Chondrocyte (in vitro differentiated cells): ENCODE results near the gene DCLRE1B. TPM values are rescaled to one million over a fixed set of nuclear protein-coding genes. Genes with fewer than 3 reads are reported as not detected.

Experiments used
- DNase-seq: peaks from one replicate; pipeline ENCODE4 v3.0.0; 2021; ENCODE audit warnings: mixed read lengths, low spot score
- H3K27ac Mint-ChIP-seq: one replicate; pipeline ENCODE4 v1.8.0; 2021; ENCODE audit warnings: mild to moderate bottlenecking, moderate library complexity, mixed read lengths; ENCODE audit not compliant: unreplicated experiment
- H3K27me3 Mint-ChIP-seq: 2 replicates; pipeline ENCODE4 v1.8.0; 2021; ENCODE audit warnings: low read depth, mixed read lengths
- H3K36me3 Mint-ChIP-seq: 2 replicates; pipeline ENCODE4 v1.8.0; 2021; ENCODE audit warnings: low read depth, mixed read lengths
- H3K4me1 Mint-ChIP-seq: 2 replicates; pipeline ENCODE4 v1.8.0; 2021; ENCODE audit warnings: low read depth, mild to moderate bottlenecking, mixed read lengths
- H3K4me3 Mint-ChIP-seq: one replicate; pipeline ENCODE4 v1.8.0; 2021; ENCODE audit warnings: mild to moderate bottlenecking, moderate library complexity, mixed read lengths; ENCODE audit not compliant: unreplicated experiment
- H3K9me3 Mint-ChIP-seq: 2 replicates; pipeline ENCODE4 v1.8.0; 2021; ENCODE audit warnings: low read depth, mixed read lengths
- CTCF ChIP-seq: fragments of 200-600 bp; sonication (generic); IDR thresholded peaks from 2 replicates; pipeline ENCODE4 v1.5.0; 2021; ENCODE audit warnings: antibody characterized with exemption, mild to moderate bottlenecking, moderate library complexity
- long read RNA-seq: library from polyadenylated mRNA; stranded (forward); transcript quantifications from one replicate; pipeline ENCODE4 v2.0.0, GENCODE V29; 2021
- total RNA-seq: library from RNA; stranded (reverse); gene quantifications from 3 replicates; pipeline ENCODE4 v1.2.1, GENCODE V29; 2021

The DCLRE1B gene
- 8.1 to 11.4 TPM (median 8.3 TPM) in 3 replicates for total RNA-seq
- long read RNA-seq, transcript DCLRE1B-203 (3 exons, 1,960 nt), result minor isoform, 7 of 24 reads
- long read RNA-seq, transcript DCLRE1B-201 (4 exons, 3,940 nt), result major isoform, 10 of 24 reads
- long read RNA-seq, partial matches to known transcripts, result 0 of 24 reads
- long read RNA-seq, other reads (novel, unspliced or antisense), result 7 of 24 reads

DNA sequence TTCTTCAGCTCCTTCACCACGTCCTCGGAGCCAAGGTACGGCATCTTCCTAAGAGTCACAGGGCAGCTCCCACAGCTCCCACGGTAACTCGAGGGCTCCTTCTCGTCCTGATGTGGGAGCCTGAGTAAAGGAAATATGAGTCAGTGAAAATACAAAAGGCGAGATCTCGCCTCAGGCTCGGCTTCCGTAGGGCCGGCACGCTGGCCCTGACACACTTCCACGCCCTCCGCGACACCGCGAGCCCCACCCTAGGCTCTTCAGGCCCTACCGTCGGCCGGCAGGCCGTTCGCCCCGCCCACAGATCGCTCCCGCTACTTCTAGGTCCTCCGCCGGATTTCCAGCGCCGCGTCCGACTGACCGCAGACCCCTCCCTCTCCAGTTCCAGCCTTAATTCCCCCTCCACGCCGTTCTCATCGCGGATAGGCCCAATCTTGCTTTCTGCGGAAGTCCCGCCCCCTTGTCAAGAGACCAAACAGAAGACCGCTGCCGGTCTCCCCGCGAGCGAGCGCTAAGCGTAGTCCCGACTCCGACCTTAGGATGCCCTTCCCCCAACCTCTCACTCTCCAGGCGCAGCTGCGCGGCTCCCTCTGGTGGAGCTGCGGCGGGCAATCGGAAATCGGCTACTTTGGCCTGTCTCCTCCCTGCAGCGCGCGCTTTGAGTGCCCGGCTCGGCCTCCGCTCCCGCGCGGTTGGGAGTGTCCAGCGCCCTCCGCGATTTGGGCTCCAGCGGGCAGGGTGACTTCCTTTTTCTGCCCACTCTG is at the start of gene DCLRE1B, which contains the start of gene AP4B1:
DCLRE1B (plus strand) TSS at position 653 of the 761 bp plus-strand sequence. CDS start 261 bp downstream, outside the sequence.
AP4B1 (minus strand) TSS at position 126 of the 761 bp plus-strand sequence; CDS start at position 44, 82 bp downstream.
- H3K4me1 Mint-ChIP-seq, result peaks cover 37% of the 10 kb centered on the region
- no peaks in the 10 kb centered on the region for H3K27me3 Mint-ChIP-seq
- DNase-seq, result peak; percentile 100
- H3K4me3 Mint-ChIP-seq, result peak within 1 kb of the TSS; percentile 96
- no peaks in the 10 kb centered on the region for H3K9me3 Mint-ChIP-seq
- H3K36me3 Mint-ChIP-seq, result peaks cover 7% of the 10 kb centered on the region
- H3K27ac Mint-ChIP-seq, result peak within 1 kb of the TSS; percentile 100
- peak; percentile 80 for TF ChIP-seq CTCF

DNA sequence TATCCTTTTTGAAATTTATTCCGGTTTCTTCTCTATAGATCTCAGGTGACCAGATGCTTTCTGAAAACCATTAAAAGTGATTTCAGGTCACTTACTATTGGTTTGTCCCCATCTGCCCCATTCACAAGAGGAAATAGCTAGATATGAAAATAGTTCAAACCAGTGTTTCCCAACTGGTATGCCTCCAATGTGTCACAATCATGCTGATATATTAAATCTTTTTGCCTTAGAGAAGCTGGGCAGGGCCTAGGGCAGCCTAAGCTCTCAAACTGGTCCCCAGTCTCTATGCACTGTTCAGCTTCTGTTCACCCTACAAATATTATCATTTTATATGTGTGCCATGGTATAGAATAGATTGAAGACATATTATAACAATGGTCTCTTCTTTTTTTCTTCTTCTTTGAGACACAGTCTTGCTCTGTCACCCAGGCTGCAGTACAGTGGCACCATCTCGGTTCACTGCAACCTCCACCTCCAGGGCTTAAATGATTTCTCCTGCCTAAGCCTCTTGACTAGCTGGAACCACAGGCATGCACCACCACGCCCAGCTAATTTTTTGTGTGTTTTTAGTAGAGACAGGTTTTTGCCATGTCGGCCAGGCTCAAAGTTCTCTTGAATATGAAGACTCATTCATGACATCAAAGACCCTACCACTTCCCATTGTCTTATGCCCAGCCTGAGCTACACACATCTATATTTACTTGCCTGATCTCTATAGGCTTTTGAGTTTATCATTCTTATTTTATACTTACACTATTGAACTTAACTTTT is 49.3 kb upstream of the DCLRE1B start:
- no peak for DNase-seq
- H3K27ac Mint-ChIP-seq, result no peak overlapping the region
- peaks cover 22% of the 10 kb centered on the region for H3K4me1 Mint-ChIP-seq
- no peak for TF ChIP-seq CTCF
- no peak overlapping the region for H3K4me3 Mint-ChIP-seq
- H3K27me3 Mint-ChIP-seq, result no peaks in the 10 kb centered on the region
- H3K9me3 Mint-ChIP-seq, result no peaks in the 10 kb centered on the region
- H3K36me3 Mint-ChIP-seq, result no peaks in the 10 kb centered on the region

GRCh38 chr1:113856401-113856790 is 48.7 kb upstream of the DCLRE1B start:
- no peaks in the 10 kb centered on the region for H3K36me3 Mint-ChIP-seq
- DNase-seq, result no peak
- no peak for TF ChIP-seq CTCF
- H3K9me3 Mint-ChIP-seq, result no peaks in the 10 kb centered on the region
- peaks cover 26% of the 10 kb centered on the region for H3K4me1 Mint-ChIP-seq
- peak overlapping the region; percentile 49 for H3K27ac Mint-ChIP-seq
- H3K4me3 Mint-ChIP-seq, result no peak overlapping the region
- H3K27me3 Mint-ChIP-seq, result no peaks in the 10 kb centered on the region

DNA sequence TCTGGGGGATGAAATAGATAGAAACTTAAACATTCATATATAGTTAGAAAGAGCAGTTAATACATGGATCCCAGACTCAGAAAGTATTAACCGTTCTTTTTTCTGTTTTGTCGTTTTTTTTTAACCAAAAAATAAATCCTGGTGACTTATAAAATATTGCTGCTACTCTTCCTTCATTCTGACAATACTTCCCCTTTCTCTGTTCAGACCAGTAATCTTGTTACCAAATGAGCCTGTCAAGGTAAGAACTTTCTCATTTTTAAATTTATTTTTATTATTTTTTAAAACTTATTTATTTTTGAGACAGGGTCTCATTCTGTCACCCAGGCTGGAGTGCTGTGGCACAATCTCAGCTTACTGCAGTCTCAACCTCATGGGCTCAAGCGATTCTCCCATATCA is 47.4 kb upstream of the DCLRE1B start:
- peaks cover 33% of the 10 kb centered on the region for H3K4me1 Mint-ChIP-seq
- no peaks in the 10 kb centered on the region for H3K36me3 Mint-ChIP-seq
- no peaks in the 10 kb centered on the region for H3K27me3 Mint-ChIP-seq
- H3K27ac Mint-ChIP-seq, result no peak overlapping the region
- H3K4me3 Mint-ChIP-seq, result no peak overlapping the region
- no peak for TF ChIP-seq CTCF
- no peaks in the 10 kb centered on the region for H3K9me3 Mint-ChIP-seq
- DNase-seq, result no peak

- H3K4me3 Mint-ChIP-seq, result no peak overlapping the region
- no peak for TF ChIP-seq CTCF
- no peak for DNase-seq
- no peaks in the 10 kb centered on the region for H3K27me3 Mint-ChIP-seq
- H3K9me3 Mint-ChIP-seq, result no peaks in the 10 kb centered on the region
- H3K36me3 Mint-ChIP-seq, result no peaks in the 10 kb centered on the region
- H3K27ac Mint-ChIP-seq, result no peak overlapping the region
- H3K4me1 Mint-ChIP-seq, result peaks cover 33% of the 10 kb centered on the region
These were observed 46.7 kb upstream of the DCLRE1B start for GRCh38 chr1:113858418-113858817.
